Measurements from ENCODE around the gene TRAF3.
"Not testable (repeated sequence)": the region's sequence is repeated elsewhere in the genome, so short reads cannot be mapped to it uniquely, and the experiment has no call there.

TRAF3 gene

GRCh38 chr14:102896735-102897134 lies 119.5 kb downstream of the TRAF3 start:
- H4K12ac ChIP-seq (ENCODE audit: low read depth, low read length); H4K91ac ChIP-seq (ENCODE audit: low read depth, low read length); H3K23ac ChIP-seq (ENCODE audit: low read length); H3K27ac ChIP-seq (ENCODE audit: low read depth, low read length); H2BK120ac ChIP-seq (ENCODE audit: insufficient read depth, low read length, poor library complexity); H3K9ac ChIP-seq (ENCODE audit: low read length); H2BK12ac ChIP-seq (ENCODE audit: low read length); H4K8ac ChIP-seq (ENCODE audit: low read depth, low read length); DNase-seq; H2AFZ ChIP-seq (ENCODE audit: insufficient read depth, low read length, poor library complexity); H3K4me3 ChIP-seq (ENCODE audit: low read depth, low read length); H2BK5ac ChIP-seq (ENCODE audit: low read depth, low read length, poor library complexity); H3K9me3 ChIP-seq (ENCODE audit: insufficient read depth, low read depth, low read length); H2AK5ac ChIP-seq (ENCODE audit: low read length); H3K18ac ChIP-seq (ENCODE audit: low read length); H3K36me3 ChIP-seq (ENCODE audit: control insufficient read depth in 1 of 2, insufficient read depth in 2 of 2, low read length in 2 of 2); H3K14ac ChIP-seq (ENCODE audit: low read length); H3K79me1 ChIP-seq (ENCODE audit: low read length); H3K4ac ChIP-seq (ENCODE audit: low read depth, low read length); H3K79me2 ChIP-seq (ENCODE audit: control insufficient read depth, insufficient read depth, low read length, poor library complexity); H3K27me3 ChIP-seq (ENCODE audit: insufficient read depth, low read length); H3K4me2 ChIP-seq (ENCODE audit: low read length); H3K4me1 ChIP-seq (ENCODE audit: control insufficient read depth in 1 of 2, insufficient read depth in 2 of 2, low read length in 2 of 2): not testable (repeated sequence)

GRCh38 chr14:102897299-102898027 lies 120.2 kb downstream of the TRAF3 start:
- Histone ChIP-seq H2AK5ac (ENCODE audit: low read length) (no peak overlapping the region), H3K18ac (ENCODE audit: low read length) (no peak overlapping the region), H3K27ac (ENCODE audit: low read depth, low read length) (no peak overlapping the region), H2BK120ac (ENCODE audit: insufficient read depth, low read length, poor library complexity) (no peak overlapping the region), H3K9ac (ENCODE audit: low read length) (no peak overlapping the region), H4K8ac (ENCODE audit: low read depth, low read length) (no peak overlapping the region), H2BK12ac (ENCODE audit: low read length) (no peak overlapping the region), H2BK5ac (ENCODE audit: low read depth, low read length, poor library complexity) (no peak overlapping the region), H2AFZ (ENCODE audit: insufficient read depth, low read length, poor library complexity) (no peak overlapping the region), H3K79me2 (ENCODE audit: control insufficient read depth, insufficient read depth, low read length, poor library complexity) (no peaks in the 10 kb centered on the region), H3K9me3 (ENCODE audit: insufficient read depth, low read depth, low read length) (no peaks in the 10 kb centered on the region), H3K23ac (ENCODE audit: low read length) (no peak overlapping the region), H3K79me1 (ENCODE audit: low read length) (no peaks in the 10 kb centered on the region), H3K14ac (ENCODE audit: low read length) (no peak overlapping the region), H3K36me3 (ENCODE audit: control insufficient read depth in 1 of 2, insufficient read depth in 2 of 2, low read length in 2 of 2) (peaks cover 5 to 6% of the 10 kb centered on the region in 2 experiments), H4K91ac (ENCODE audit: low read depth, low read length) (no peak overlapping the region), H3K4ac (ENCODE audit: low read depth, low read length) (no peak overlapping the region), H3K4me2 (ENCODE audit: low read length) (no peak overlapping the region), H3K4me3 (ENCODE audit: low read depth, low read length) (no peak overlapping the region), H4K12ac (ENCODE audit: low read depth, low read length) (no peak overlapping the region), H3K27me3 (ENCODE audit: insufficient read depth, low read length) (no peaks in the 10 kb centered on the region), H3K4me1 (ENCODE audit: control insufficient read depth in 1 of 2, insufficient read depth in 2 of 2, low read length in 2 of 2) (no peaks in the 10 kb centered on the region)
- WGBS (ENCODE audit: extremely low coverage, insufficient coverage, insufficient read length): no CpG with 5 or more reads among the region's 14 CpGs
- no peak for DNase-seq

GRCh38 chr14:102898298-102898697 lies 121.0 kb downstream of the TRAF3 start:
- H3K4me1 ChIP-seq (ENCODE audit: control insufficient read depth in 1 of 2, insufficient read depth in 2 of 2, low read length in 2 of 2): no peaks in the 10 kb centered on the region
- no peak overlapping the region for H2BK12ac ChIP-seq (ENCODE audit: low read length)
- H3K4me2 ChIP-seq (ENCODE audit: low read length): no peak overlapping the region
- no peak overlapping the region for H4K8ac ChIP-seq (ENCODE audit: low read depth, low read length)
- H3K36me3 ChIP-seq (ENCODE audit: control insufficient read depth in 1 of 2, insufficient read depth in 2 of 2, low read length in 2 of 2): peaks cover 6 to 7% of the 10 kb centered on the region in 2 experiments
- no peak overlapping the region for H2AFZ ChIP-seq (ENCODE audit: insufficient read depth, low read length, poor library complexity)
- H3K4me3 ChIP-seq (ENCODE audit: low read depth, low read length): no peak overlapping the region
- no peaks in the 10 kb centered on the region for H3K27me3 ChIP-seq (ENCODE audit: insufficient read depth, low read length)
- no peaks in the 10 kb centered on the region for H3K79me2 ChIP-seq (ENCODE audit: control insufficient read depth, insufficient read depth, low read length, poor library complexity)
- no peak overlapping the region for H3K14ac ChIP-seq (ENCODE audit: low read length)
- no peak overlapping the region for H3K27ac ChIP-seq (ENCODE audit: low read depth, low read length)
- no peak overlapping the region for H2BK120ac ChIP-seq (ENCODE audit: insufficient read depth, low read length, poor library complexity)
- no peak overlapping the region for H2BK5ac ChIP-seq (ENCODE audit: low read depth, low read length, poor library complexity)
- H3K23ac ChIP-seq (ENCODE audit: low read length): no peak overlapping the region
- no peak overlapping the region for H3K4ac ChIP-seq (ENCODE audit: low read depth, low read length)
- DNase-seq: no peak
- no peak overlapping the region for H4K12ac ChIP-seq (ENCODE audit: low read depth, low read length)
- H3K18ac ChIP-seq (ENCODE audit: low read length): no peak overlapping the region
- no CpG with 5 or more reads among the region's 6 CpGs for WGBS (ENCODE audit: extremely low coverage, insufficient coverage, insufficient read length)
- no peaks in the 10 kb centered on the region for H3K9me3 ChIP-seq (ENCODE audit: insufficient read depth, low read depth, low read length)
- H2AK5ac ChIP-seq (ENCODE audit: low read length): no peak overlapping the region
- no peaks in the 10 kb centered on the region for H3K79me1 ChIP-seq (ENCODE audit: low read length)
- no peak overlapping the region for H4K91ac ChIP-seq (ENCODE audit: low read depth, low read length)
- H3K9ac ChIP-seq (ENCODE audit: low read length): no peak overlapping the region

GRCh38 chr14:102898776-102899515 lies 121.7 kb downstream of the TRAF3 start:
- Histone ChIP-seq H3K9me3 (ENCODE audit: insufficient read depth, low read depth, low read length) (no peaks in the 10 kb centered on the region), H2BK120ac (ENCODE audit: insufficient read depth, low read length, poor library complexity) (no peak overlapping the region), H2AFZ (ENCODE audit: insufficient read depth, low read length, poor library complexity) (no peak overlapping the region), H3K4ac (ENCODE audit: low read depth, low read length) (no peak overlapping the region), H3K14ac (ENCODE audit: low read length) (no peak overlapping the region), H3K36me3 (ENCODE audit: control insufficient read depth in 1 of 2, insufficient read depth in 2 of 2, low read length in 2 of 2) (peaks cover 8 to 12% of the 10 kb centered on the region in 2 experiments), H3K27ac (ENCODE audit: low read depth, low read length) (no peak overlapping the region), H4K12ac (ENCODE audit: low read depth, low read length) (no peak overlapping the region), H3K4me3 (ENCODE audit: low read depth, low read length) (peak overlapping the region; percentile 21), H3K79me2 (ENCODE audit: control insufficient read depth, insufficient read depth, low read length, poor library complexity) (no peaks in the 10 kb centered on the region), H4K91ac (ENCODE audit: low read depth, low read length) (no peak overlapping the region), H2BK5ac (ENCODE audit: low read depth, low read length, poor library complexity) (no peak overlapping the region), H4K8ac (ENCODE audit: low read depth, low read length) (no peak overlapping the region), H2AK5ac (ENCODE audit: low read length) (no peak overlapping the region), H3K4me2 (ENCODE audit: low read length) (no peak overlapping the region), H3K18ac (ENCODE audit: low read length) (no peak overlapping the region), H3K27me3 (ENCODE audit: insufficient read depth, low read length) (no peaks in the 10 kb centered on the region), H3K4me1 (ENCODE audit: control insufficient read depth in 1 of 2, insufficient read depth in 2 of 2, low read length in 2 of 2) (no peaks in the 10 kb centered on the region), H2BK12ac (ENCODE audit: low read length) (no peak overlapping the region), H3K79me1 (ENCODE audit: low read length) (no peaks in the 10 kb centered on the region), H3K9ac (ENCODE audit: low read length) (no peak overlapping the region), H3K23ac (ENCODE audit: low read length) (no peak overlapping the region)
- no CpG with 5 or more reads among the region's 18 CpGs for WGBS (ENCODE audit: extremely low coverage, insufficient coverage, insufficient read length)
- no peak for DNase-seq
